ENCODE results near the gene PDIA6.
"Not testable (repeated sequence)": the region's sequence is repeated elsewhere in the genome, so short reads cannot be mapped to it uniquely, and the experiment has no call there.

Gene PDIA6

DNA sequence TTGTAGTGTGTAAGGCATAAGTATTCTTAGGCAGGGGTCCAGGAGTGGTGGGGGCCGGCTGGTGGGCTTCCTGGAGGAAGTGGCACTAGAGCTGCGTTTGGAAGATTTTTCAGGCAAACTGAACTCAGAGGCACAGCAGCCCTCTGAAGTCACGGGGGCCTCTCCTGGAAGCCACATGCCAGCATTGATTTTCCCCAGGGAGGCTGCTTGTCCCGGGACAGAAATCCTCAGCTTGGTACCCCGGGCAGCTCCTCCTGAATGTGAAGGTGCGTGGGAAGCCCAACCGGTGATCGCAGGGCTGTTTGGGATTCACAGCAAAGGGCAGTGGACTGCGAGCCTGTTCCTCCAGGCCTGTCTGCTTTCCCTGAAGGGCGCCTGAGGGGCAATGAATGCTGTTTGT, 1.6 kb upstream of the PDIA6 start:
- TF ChIP-seq JUND (IDR thresholded peaks at IDR 0.05; ENCODE audit: low read depth), result no peak
- in situ Hi-C loops (cut with HindIII; ENCODE audit: low pct_unique_long_range_greater_than_20kb, low sequenced_read_pairs), result no loop called here
- no peak for DNase-seq (ENCODE audit: low read depth in 1 of 2, low spot score in 1 of 2)

GRCh38 chr2:10813163-10814138, 866 bp upstream of the PDIA6 start:
- in situ Hi-C loops (cut with HindIII; ENCODE audit: low pct_unique_long_range_greater_than_20kb, low sequenced_read_pairs), result not testable (repeated sequence)
- DNase-seq (ENCODE audit: low read depth in 1 of 2, low spot score in 1 of 2), result peak in 1 of 2 experiments; percentile 18

- in situ Hi-C loops (cut with HindIII; ENCODE audit: low pct_unique_long_range_greater_than_20kb, low sequenced_read_pairs), result no loop called here
- no peak for DNase-seq (ENCODE audit: low read depth in 1 of 2, low spot score in 1 of 2)
- TF ChIP-seq JUND (IDR thresholded peaks at IDR 0.05; ENCODE audit: low read depth), result no peak
These were observed 1.1 kb downstream of the PDIA6 start for GRCh38 chr2:10811517-10811916.

GRCh38 chr2:10810202-10811161, 2.1 kb downstream of the PDIA6 start:
- in situ Hi-C loops (cut with HindIII; ENCODE audit: low pct_unique_long_range_greater_than_20kb, low sequenced_read_pairs), result no loop called here
- DNase-seq (ENCODE audit: low read depth in 1 of 2, low spot score in 1 of 2), result no peak
- TF ChIP-seq JUND (IDR thresholded peaks at IDR 0.05; ENCODE audit: low read depth), result no peak

DNA sequence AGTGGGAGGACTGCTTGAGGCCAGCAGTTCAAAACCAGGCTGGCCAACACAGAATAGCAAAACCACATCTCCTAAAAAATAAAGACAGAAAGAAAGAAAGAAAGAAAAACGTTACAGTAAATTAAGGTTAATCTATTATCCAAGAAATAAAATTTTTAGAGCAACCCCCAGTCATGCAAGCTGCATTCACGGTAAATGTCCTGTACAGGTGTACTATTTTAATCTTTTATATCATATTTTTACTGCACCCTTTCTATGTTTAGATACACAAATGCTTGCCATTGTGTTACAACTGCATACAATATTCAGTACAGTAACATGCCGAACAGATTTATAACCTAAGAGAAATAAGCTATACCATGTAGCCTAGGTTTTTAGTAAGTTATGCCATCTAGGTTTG, 6.0 kb downstream of the PDIA6 start:
- in situ Hi-C loops (cut with HindIII; ENCODE audit: low pct_unique_long_range_greater_than_20kb, low sequenced_read_pairs), result no loop called here
- TF ChIP-seq JUND (IDR thresholded peaks at IDR 0.05; ENCODE audit: low read depth), result no peak
- DNase-seq (ENCODE audit: low read depth in 1 of 2, low spot score in 1 of 2), result no peak

DNA sequence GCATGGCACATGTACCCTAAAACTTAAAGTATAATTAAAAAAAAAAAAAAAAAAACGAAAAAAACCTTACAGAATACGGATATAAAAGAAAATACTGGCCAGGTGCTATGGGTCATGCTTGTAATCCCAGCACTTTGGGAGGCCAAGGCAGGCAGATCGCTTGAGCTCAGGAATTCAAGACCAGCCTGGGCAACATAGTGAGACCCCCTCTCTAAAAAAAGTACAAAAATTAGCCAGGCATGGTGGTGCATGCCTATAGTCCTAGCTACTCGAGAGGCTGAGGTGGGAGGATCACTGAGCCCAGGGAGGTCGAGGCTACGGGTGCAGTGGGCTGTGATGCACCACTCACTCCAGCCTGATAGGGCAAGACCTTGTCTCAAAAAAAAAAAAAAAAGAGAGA, 6.6 kb downstream of the PDIA6 start:
- DNase-seq (ENCODE audit: low read depth in 1 of 2, low spot score in 1 of 2); in situ Hi-C loops (cut with HindIII; ENCODE audit: low pct_unique_long_range_greater_than_20kb, low sequenced_read_pairs): not testable (repeated sequence)

DNA sequence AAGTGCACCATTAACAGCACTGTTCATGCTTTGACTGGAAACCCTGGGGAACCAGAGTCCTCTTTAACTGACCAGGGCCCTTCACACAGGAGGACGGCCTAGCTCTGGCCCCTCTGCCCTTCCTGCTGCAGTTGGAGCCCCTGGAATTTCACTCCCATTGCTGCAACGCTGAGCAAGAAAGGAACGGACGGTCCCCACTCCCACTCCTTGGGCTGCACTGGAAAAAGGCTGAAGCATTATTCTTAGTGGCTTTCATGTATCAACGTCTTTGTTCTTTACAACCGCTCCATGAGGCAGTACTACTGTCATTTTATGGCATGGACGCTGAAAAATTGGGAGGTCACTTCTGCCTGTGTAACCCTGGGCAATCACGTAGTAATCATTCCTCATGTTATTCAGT, 9.9 kb downstream of the PDIA6 start:
- DNase-seq (ENCODE audit: low read depth in 1 of 2, low spot score in 1 of 2), result no peak
- no peak for TF ChIP-seq JUND (IDR thresholded peaks at IDR 0.05; ENCODE audit: low read depth)
- in situ Hi-C loops (cut with HindIII; ENCODE audit: low pct_unique_long_range_greater_than_20kb, low sequenced_read_pairs), result no loop called here

DNA sequence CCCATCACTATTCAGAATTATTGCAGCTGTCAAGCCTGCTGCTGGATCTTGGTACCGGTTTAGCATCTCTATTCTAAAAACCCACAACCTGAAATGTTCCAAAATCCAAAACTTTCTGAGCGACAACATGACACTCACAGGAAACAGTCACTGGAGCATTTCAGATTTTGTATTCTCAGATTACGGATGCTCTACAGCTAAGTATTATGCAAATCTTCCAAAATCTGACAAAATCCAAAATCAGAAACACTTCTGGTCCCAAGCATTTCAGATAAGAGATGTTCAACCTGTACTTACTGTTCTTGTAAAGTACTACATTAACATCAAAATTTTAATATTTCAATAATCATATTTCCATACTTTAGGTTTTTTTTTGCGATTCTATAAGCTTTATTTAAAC, 12.4 kb downstream of the PDIA6 start:
- in situ Hi-C loops (cut with HindIII; ENCODE audit: low pct_unique_long_range_greater_than_20kb, low sequenced_read_pairs), result no loop called here
- DNase-seq (ENCODE audit: low read depth in 1 of 2, low spot score in 1 of 2), result no peak
- TF ChIP-seq JUND (IDR thresholded peaks at IDR 0.05; ENCODE audit: low read depth), result no peak

GRCh38 chr2:10798783-10799182, 13.8 kb downstream of the PDIA6 start:
- DNase-seq (ENCODE audit: low read depth in 1 of 2, low spot score in 1 of 2), result no peak
- TF ChIP-seq JUND (IDR thresholded peaks at IDR 0.05; ENCODE audit: low read depth), result no peak
- in situ Hi-C loops (cut with HindIII; ENCODE audit: low pct_unique_long_range_greater_than_20kb, low sequenced_read_pairs), result no loop called here

DNA sequence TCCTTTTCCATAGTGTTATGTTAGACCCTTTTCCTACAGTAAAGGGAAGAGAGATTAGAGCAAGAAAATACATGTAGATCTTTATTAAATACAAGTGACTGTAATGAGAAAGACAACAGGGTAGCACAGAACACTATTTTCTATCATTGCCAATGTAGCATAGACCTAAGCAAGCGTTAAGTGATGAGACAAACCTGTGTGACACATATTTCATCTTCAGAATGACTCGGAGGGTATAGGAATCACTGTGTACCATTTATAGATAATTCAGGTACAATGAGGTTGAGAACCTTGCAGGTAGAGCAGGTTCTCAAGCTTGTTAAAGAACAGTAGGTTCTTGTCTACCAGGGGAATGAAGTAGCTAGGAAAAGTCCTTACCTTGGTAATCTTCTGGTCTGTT, 15.9 kb downstream of the PDIA6 start:
- in situ Hi-C loops (cut with HindIII; ENCODE audit: low pct_unique_long_range_greater_than_20kb, low sequenced_read_pairs), result no loop called here
- no peak for DNase-seq (ENCODE audit: low read depth in 1 of 2, low spot score in 1 of 2)

GRCh38 chr2:10795508-10796046, 17.0 kb downstream of the PDIA6 start:
- in situ Hi-C loops (cut with HindIII; ENCODE audit: low pct_unique_long_range_greater_than_20kb, low sequenced_read_pairs), result no loop called here
- no peak for TF ChIP-seq JUND (IDR thresholded peaks at IDR 0.05; ENCODE audit: low read depth)
- no peak for DNase-seq (ENCODE audit: low read depth in 1 of 2, low spot score in 1 of 2)

More for the DNA sequence above, 15.9 kb downstream of the PDIA6 start:
- no peak for TF ChIP-seq JUND (IDR thresholded peaks at IDR 0.05; ENCODE audit: low read depth)

DNA sequence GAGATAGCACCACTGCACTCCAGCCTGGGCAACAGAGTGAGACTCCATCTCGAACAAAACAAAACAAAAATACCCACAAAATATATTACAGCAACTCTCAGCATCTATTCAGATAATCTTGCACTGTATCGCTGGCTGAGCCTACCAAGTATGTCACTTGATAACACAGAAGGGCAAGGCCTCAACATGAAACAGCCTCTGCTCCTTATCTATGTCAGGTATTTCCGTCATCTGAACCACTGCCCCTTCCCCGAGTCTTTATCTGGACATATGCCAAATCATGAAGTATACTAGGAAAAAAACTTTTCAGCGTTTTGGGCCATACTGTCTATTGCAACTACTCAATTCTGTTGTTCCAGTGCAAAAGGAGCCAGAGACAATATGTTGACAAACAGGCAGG, 17.7 kb downstream of the PDIA6 start:
- in situ Hi-C loops (cut with HindIII; ENCODE audit: low pct_unique_long_range_greater_than_20kb, low sequenced_read_pairs), result no loop called here
- DNase-seq (ENCODE audit: low read depth in 1 of 2, low spot score in 1 of 2), result no peak
- TF ChIP-seq JUND (IDR thresholded peaks at IDR 0.05; ENCODE audit: low read depth), result no peak
